ENCODE measurements around the gene SUN2.

SUN2 gene

GRCh38 chr22:38753948-38754750, 1.6 kb downstream of the SUN2 start:
- DNase-seq: peak; percentile 41

DNA sequence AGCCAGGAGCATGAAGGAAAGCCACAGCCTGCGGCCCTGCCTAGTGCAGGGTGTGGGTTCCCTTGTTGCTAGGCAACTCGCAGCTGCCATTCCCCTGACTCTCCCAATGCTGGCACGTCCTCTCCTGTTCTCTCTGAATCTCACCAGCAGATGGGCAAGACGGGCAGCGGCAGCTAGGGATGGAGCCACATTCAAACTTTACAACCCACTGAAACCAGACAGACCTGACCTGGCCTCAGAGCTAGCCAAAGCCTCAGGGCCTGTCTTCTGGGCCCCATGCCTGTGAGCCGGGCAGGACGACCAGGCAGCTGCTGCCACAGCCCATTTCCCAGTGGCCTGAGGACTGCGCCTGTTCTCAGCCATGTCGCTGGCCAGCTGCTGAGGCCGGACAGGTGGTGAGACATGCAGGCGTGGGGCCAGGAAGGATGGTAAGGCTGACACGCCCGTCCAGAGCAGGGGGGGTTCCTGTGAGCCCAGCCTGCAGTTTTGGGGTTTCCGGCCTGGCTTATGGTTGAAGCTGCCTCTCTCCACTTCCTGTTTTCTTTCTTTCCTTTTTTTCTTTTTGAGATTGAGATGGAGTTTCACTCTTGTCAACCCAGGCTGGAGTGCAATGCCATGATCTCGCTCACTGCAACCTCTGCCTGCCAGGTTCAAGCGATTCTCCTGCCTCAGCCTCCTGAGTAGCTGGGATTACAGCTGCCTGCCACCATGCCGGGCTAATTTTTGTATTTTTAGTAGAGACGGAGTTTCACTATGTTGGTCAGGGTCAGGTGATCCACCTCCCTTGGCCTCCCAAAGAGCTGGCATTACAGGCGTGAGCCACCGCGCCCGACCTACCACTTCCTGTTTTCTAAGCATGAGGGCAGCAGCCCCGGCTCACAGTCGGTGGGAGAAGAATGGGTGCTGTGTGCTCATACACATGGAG, 4.1 kb downstream of the SUN2 start:
- peak; percentile 92 for DNase-seq

GRCh38 chr22:38751066-38751421, 4.8 kb downstream of the SUN2 start:
- DNase-seq: no peak

DNA sequence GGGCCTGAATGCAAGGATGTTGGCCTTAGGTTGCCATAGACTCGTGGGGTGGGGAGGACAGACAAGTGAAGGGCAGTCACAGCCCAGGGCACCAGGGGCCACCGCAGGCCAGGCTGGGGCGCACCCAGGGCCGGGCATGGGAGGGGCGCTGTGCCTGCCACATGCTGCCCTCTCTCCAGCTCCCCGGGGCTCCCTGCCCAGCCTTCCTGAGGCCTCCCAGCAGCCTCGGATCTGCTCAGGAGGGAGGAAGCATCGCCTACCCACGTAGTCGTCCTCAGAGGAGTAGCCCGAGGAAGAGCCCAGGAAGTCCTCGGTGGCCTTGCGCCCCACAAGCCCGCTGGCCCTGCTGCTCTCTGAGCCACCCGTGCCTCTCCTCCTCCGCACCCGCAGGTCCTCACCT, 5.2 kb downstream of the SUN2 start:
- DNase-seq: no peak

DNA sequence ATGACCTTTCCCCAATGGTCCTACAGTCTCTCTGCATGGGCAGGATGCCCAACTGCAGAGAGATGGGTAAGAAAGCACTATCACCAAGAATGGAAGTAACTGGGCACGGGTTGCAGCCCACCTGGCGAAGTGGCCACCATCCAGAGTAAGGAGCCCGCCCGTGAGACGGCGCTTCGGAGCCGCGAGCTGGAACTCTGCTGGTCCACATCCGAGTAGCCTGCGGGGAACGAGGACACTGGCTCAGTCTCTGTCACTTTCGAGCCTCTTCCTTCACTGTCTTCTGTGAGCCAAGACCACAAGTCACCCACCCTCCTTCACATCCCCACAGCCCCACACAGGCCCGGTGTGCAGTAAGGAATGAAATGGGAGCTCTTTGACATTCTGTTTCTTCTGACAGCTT, 5.7 kb downstream of the SUN2 start:
- no peak for DNase-seq

DNA sequence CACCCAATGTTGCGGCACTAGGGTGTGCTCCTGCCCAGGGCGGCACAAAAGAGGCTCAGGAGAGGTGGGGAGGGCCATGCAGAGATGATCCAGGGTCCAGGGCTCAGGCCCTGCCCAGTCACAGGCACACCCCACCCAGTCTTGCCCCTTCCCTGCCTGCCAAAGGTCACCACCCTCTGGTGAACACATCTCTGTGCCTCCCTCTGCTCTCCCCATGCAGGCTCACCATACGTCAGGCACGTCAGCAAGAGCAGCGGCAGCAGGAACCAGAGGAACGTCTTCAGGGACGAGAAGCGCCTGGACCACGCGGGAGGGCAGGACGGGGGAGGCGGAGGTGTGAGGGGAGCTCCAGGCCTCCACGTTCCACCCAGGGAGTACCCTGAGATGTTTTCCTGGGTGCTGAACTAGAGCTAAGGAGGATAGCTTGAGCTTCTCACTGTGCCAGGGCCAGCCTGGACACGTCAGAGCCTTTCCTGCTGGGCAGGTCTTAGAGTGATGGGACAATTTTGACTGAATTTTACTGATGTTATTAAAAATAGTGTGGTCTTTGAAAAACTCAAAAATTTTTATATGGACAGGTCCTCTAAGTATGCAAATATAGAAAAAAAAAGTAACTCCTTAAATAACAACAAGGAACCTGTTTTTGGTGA, 7.2 kb downstream of the SUN2 start:
- DNase-seq: no peak

DNA sequence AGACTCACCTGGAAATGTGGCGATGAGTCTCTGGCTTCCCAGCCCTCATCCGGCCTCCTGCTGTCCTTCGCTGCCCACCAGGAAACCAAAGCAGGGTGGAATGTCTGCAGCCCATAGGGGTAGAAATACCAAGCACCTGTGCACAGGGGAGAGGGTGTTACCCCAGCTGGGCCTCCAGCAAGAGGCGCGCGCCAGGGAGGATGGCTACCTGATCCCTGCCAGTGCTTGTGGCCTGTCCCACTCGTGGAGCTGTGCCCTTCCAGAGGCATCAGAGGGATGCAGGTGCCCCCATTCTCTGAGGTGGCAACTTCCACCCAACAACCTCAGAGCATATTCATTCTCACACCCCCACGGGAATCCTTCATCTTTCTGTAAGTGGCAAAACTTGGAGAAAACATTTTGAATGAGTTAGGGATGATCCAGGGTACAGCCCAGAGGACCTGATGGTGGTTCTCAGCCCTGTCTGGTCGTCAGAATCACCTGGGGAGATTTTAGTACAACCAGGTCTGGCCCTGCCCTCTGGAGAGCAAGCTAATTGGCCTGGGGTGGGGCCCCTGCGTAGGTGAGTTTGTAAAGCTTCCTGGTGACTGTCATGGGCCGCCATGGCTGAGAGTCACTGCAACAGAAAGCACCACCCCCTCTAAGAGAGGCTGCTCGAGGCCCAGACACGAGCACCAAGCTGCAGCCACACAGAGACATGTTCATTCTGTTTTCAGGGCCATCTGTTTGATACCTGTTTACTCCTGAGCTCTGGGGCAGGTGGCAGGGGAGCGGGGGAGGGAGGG, 9.9 kb downstream of the SUN2 start:
- no peak for DNase-seq

DNA sequence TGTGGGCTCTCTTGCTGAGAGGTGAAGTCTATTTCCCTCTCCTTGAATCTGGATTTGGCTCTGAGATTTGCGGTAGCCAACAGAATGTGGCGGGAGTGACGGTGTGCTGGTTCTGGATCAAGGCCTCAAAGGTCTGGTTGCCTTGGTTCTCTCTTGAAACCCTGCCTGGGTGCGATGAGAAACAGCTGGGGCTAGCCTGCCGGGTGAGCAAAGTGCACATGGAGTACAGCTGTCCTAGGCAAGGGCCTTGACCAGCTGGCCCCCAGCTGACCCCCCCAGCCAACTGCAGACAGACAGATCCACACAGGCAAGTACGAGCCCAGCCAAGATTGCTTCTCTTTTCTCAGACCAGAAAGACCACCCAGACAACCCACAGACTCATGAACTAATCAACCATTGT, 10.8 kb downstream of the SUN2 start:
- no peak for DNase-seq

GRCh38 chr22:38742176-38742942, 13.4 kb downstream of the SUN2 start:
- no peak for DNase-seq

DNA sequence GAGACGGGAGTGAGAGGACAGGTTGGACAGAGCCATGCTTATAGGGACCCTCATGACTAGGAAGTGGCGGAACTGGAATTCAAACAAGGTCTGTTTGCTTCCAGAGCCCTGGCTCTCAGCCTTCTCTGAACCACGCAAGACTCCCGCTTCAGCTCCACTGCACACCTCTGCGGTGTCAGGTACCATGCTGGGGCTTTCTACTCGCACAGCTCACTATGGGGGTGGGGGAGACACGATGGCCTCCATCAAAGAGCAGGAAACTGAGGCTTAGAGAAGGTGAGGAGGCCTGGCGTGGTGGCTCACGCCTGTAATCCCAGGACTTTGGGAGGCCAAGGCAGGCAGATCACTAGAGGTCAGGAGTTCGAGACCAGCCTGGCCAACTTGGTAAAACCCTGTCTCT, 14.2 kb downstream of the SUN2 start:
- DNase-seq: no peak

DNA sequence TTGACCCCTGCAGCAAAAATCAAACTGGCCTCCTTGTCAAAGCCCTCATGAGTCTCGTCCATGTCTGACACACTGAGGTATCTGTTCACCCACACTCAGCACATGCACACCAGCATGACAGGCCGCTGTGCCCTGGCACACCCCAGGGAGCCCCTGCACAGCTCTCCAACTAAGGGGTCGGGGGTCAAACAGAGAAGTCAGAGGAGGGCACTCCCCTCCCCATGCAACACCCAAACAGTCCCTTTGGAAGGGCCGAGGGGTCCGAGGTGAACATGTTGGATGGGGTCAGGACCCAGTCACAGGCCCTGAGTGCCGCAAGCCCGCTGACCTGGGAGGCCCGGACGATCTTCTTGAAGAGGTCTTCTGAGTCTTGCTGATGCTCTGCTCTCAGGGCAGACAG, 14.6 kb downstream of the SUN2 start:
- DNase-seq: no peak

DNA sequence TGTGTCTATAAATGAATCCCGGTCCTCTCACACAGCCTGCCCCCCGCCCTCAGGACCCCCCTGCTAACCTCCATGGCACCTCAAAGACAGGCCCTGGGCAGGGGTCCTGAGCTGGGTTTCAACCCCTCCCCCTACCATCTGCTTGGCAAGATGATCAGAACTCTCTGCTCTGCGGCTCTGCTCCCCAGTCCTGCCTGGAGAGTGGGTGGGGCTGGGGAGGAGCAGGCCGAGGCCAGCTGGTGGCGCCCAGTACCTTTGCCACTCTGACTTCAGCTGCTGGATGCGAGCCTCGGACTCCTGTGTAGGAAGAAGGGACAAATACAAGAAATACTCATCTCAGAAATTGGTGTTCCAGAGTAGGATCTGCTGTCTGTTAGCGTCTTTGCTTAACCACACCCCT, 15.0 kb downstream of the SUN2 start:
- DNase-seq: no peak

DNA sequence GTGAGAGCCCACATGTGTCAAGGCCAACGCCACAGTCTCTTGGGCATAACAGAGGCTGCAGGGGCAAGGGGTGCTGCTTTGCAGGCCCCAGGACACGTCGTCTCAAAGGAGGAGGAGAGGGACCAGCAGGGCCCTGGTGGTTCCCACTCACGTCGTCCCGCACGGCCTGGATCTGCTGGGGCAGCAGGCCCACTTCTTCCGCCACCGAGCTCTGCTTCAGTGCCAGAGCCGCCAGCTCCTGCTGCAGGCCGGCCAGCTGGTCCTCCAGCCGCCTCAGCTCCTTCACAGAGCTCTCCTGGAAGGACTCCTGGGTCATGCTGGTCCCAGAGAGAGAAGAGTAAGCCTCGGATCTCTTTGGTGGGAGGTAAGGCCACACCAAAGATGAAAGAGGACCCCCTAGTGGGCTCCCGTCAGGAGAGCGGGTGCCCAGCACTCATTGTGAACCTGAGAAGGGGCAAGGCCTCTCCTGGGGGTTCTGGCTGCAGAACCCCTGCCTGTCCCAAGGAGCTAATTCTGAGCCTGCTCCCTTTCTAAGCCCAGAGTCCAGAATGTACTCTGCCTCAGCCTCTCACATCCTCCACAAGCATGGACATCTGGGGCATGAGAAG, 15.6 kb downstream of the SUN2 start:
- DNase-seq: no peak

GRCh38 chr22:38739300-38740055, 16.3 kb downstream of the SUN2 start:
- DNase-seq: no peak

- DNase-seq: no peak
These were observed 17.2 kb downstream of the SUN2 start for GRCh38 chr22:38738475-38739070.

GRCh38 chr22:38737302-38738060, 18.3 kb downstream of the SUN2 start:
- DNase-seq: no peak

GRCh38 chr22:38736257-38736570, 19.6 kb downstream of the SUN2 start:
- DNase-seq: no peak

DNA sequence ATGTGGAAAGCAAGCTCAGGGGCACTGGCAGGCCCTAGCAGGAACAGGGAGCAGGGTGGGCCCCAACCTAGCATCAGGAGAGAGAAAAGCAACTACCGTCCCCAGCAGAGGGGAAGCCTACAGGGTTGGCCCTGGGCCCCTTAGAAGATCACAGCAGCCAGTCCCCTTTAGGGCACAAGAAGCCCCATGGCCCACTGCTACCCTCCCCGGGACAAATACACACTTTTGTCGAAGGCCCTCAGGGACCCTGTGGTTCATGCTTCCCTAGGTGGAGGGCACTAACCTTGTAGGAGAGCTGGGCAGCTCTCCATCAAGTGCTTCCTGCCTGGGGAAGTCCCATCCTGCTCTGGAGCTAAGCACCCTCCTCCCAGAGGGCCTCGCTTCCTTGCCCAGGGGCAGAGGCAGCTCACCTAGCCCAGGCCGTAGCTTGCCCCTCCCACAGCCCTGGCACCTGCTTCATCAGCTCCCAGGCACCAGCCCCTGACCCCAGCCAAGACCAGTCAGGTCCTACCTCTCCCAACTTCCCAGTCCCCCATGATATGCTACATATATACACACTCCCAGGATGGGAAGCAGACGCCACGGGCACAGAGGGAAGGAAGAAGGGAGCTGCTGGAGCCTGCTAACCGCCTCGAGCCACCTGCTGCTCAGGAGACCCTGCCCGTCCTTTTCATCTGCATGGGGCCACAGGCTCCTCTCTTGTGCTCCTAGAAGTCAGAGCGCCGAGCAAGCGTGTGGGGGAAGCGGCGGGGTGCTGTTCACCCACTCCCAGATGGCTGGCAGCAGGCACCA, 20.1 kb downstream of the SUN2 start:
- DNase-seq: no peak

DNA sequence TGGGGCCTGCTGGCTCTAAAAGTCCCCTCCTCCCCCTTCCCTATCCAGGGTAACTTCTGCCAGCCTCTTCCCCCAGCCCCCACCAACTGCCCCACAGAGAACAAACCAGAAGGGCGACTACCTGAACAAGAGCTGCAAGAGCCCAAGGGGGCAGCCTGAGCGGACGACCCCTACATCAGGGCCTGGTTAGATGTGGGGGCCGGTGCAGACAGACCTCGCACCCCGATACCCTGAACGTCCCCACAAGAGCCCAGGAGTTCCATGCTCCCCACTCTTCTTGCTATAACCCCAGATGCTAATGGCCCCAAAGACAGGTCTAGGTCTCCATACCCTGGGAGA, 20.7 kb downstream of the SUN2 start:
- DNase-seq: no peak
